Uterus (tissue), 4 donors: ENCODE results near the gene TXK. TPM values are rescaled to one million over a fixed set of nuclear protein-coding genes. Genes with fewer than 3 reads are reported as not detected.

Source experiments
- DNase-seq, 2 donors: peaks; one replicate each; pipeline ENCODE4 v3.0.0-alpha.2; 2019 to 2020
- H3K27ac ChIP-seq, 2 donors: fragments of 200-600 bp; sonication (generic); 1 replicate in 1 of 2; 2 replicates in 1 of 2; pipeline ENCODE4 v1.5.1; 2016 to 2018
- H3K27me3 ChIP-seq, 2 donors: fragments of 200-600 bp; sonication (generic); one replicate each; pipeline ENCODE4 v1.5.1; 2018 to 2019; ENCODE audit warnings: control low read depth in 1 of 2
- H3K36me3 ChIP-seq, 2 donors: fragments of 200-600 bp; sonication (generic); one replicate each; pipeline ENCODE4 v1.5.1; 2019; ENCODE audit warnings: control low read depth in 1 of 2
- H3K4me1 ChIP-seq, 2 donors: fragments of 200-600 bp; sonication (generic); one replicate each; pipeline ENCODE4 v1.5.1; 2018 to 2019; ENCODE audit warnings: control low read depth in 1 of 2
- H3K4me3 ChIP-seq, 2 donors: fragments of 200-600 bp; sonication (generic); 1 replicate in 1 of 2; 2 replicates in 1 of 2; pipeline ENCODE4 v1.5.1; 2018 to 2019; ENCODE audit warnings: mild to moderate bottlenecking in 1 of 2
- H3K9me3 ChIP-seq, 2 donors: fragments of 200-600 bp; sonication (generic); one replicate each; pipeline ENCODE4 v1.5.1; 2019; ENCODE audit warnings: control low read depth in 1 of 2
- POLR2A ChIP-seq, 2 donors: fragments of 450-650 bp; IDR thresholded peaks; one replicate each; pipeline ENCODE4 v1.6.1; 2016; ENCODE audit warnings: antibody characterized with exemption in 2 of 2, mild to moderate bottlenecking in 1 of 2, moderate library complexity in 1 of 2
- intact Hi-C: fragments of 100-400 bp; cut with DNase I; formaldehyde crosslinking; loops from one replicate; pipeline ENCODE4 v1.15.1; 2023; ENCODE audit warnings: low total_unique reads
- total RNA-seq, 4 donors: library from RNA; depleted of rRNA in 3 of 4; stranded (reverse); fragments of >200 nt in 3 of 4; gene quantifications; one replicate each; pipeline versions ENCODE4 v1.1.0 to v1.2.4, GENCODE V29; 2014 to 2023
- TF ChIP-seq, protein P1 (sequence below), 4 experiments: fragments of 200-600 bp in 2 of 4; fragments of 450-650 bp in 2 of 4; sonication (generic) in 2 of 4; IDR thresholded peaks; one replicate each; pipeline ENCODE4 v1.5.1; 2016 to 2019; ENCODE audit warnings: antibody characterized with exemption in 4 of 4, mild to moderate bottlenecking in 2 of 4, moderate library complexity in 1 of 4
- donor health status: DM: yes; HTN: yes; CAD: no.

TXK gene
- total RNA-seq, 4 donors from 2014 or later, result 1.3 to 6.4 (median 3.1) TPM; not detected in 1

DNA sequence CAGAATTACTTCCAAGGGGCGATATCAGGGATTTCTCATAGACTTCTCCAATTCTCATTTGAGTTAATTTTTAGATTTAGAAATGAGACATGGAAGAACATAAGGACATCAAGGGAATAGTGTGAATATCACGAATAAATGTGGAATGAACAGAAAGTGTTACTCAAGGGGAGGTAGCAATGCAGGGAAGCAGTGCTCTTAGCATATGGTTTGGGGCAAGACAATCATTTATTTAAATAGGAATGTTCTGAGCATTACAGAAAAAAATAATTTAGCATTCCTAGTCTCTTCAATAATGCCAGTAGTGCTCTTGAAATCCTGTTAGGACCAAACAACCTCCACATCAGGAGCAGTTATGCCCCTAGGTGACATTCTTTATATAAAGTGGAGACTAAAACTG lies 55.6 kb downstream of the TXK start:
- no peak for TF ChIP-seq POLR2A (IDR thresholded peaks at IDR 0.05)
- TF ChIP-seq, protein P1, sequence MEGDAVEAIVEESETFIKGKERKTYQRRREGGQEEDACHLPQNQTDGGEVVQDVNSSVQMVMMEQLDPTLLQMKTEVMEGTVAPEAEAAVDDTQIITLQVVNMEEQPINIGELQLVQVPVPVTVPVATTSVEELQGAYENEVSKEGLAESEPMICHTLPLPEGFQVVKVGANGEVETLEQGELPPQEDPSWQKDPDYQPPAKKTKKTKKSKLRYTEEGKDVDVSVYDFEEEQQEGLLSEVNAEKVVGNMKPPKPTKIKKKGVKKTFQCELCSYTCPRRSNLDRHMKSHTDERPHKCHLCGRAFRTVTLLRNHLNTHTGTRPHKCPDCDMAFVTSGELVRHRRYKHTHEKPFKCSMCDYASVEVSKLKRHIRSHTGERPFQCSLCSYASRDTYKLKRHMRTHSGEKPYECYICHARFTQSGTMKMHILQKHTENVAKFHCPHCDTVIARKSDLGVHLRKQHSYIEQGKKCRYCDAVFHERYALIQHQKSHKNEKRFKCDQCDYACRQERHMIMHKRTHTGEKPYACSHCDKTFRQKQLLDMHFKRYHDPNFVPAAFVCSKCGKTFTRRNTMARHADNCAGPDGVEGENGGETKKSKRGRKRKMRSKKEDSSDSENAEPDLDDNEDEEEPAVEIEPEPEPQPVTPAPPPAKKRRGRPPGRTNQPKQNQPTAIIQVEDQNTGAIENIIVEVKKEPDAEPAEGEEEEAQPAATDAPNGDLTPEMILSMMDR (IDR thresholded peaks at IDR 0.05), result no peak
- H3K36me3 ChIP-seq, result no peaks in the 10 kb centered on the region
- intact Hi-C loops, result no loop called here
- no peaks in the 10 kb centered on the region for H3K4me1 ChIP-seq
- H3K27ac ChIP-seq, result no peak overlapping the region
- no peaks in the 10 kb centered on the region for H3K9me3 ChIP-seq
- H3K4me3 ChIP-seq, result no peak overlapping the region
- H3K27me3 ChIP-seq, result no peaks in the 10 kb centered on the region
- no peak for DNase-seq

DNA sequence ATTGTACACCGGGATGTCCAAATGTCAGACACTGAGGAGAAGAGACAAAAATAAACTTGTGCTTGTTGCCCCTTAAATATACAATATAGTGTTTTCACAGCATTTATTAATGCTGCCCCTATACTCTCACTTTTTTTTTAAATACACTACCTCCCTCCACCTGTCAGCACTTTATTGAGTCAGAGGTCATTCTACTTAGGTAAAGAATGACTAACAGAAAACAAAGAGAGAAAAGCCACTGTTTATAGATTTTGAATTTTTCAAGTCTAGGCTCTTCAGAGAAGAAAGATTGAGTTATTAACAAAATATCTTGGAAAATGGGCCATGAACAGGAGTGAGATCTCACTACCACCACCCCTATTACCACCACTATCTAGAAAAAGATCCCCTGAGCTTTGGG lies 59.4 kb downstream of the TXK start:
- no peak for TF ChIP-seq POLR2A (IDR thresholded peaks at IDR 0.05)
- TF ChIP-seq, protein P1 (IDR thresholded peaks at IDR 0.05), result no peak
- Histone ChIP-seq H3K27ac (no peak overlapping the region), H3K27me3 (no peaks in the 10 kb centered on the region), H3K36me3 (no peaks in the 10 kb centered on the region), H3K4me1 (no peaks in the 10 kb centered on the region), H3K4me3 (no peak overlapping the region), H3K9me3 (no peaks in the 10 kb centered on the region)
- DNase-seq, result no peak
- intact Hi-C loops, result no loop called here

DNA sequence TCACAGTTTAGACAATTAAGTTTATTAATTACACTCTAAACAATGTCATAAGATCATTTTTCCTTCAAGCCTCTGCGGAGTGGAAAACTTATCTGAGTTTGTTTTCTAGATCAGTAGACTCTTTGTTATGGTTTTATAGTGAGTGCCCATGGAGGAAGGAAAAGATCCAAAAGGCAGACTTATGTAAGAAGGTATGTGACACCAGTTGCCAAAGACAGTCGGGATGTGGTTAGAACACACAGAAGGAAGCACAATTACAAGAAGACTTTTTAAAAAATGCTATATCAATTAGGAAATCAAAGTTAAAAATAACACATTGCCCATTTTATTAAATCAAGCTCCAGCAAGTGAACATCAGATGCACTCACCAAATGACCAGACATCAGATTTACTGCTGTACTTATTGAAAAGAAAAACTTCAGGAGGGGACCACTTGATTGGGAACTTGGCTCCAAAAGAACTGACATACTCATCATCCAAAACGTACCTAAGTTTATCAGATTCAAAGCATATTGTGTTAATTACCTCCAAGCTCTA lies 60.4 kb downstream of the TXK start:
- Histone ChIP-seq H3K9me3 (no peaks in the 10 kb centered on the region), H3K4me3 (no peak overlapping the region), H3K27me3 (no peaks in the 10 kb centered on the region), H3K36me3 (no peaks in the 10 kb centered on the region), H3K4me1 (no peaks in the 10 kb centered on the region), H3K27ac (no peak overlapping the region)
- TF ChIP-seq, protein P1 (IDR thresholded peaks at IDR 0.05), result no peak
- TF ChIP-seq POLR2A (IDR thresholded peaks at IDR 0.05), result no peak
- DNase-seq, result no peak
- intact Hi-C loops, result no loop called here

DNA sequence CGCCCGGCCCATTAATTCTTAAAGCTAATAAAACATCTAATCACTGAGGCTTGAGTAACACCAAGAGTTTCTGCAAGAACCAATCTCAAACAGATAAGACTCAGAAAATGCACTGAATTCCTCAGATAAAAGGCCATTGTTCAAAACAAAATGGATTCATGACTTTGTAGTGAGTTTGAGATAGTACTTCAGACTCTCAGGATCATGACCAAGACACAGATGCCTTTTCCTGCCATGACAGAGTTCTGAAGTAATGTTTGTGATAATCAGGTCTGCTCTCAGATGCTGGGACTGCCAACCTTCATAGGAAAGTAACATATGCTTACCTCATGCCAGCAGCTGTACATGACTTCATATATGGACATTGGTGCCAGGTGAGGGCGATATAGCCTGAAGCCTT lies 62.9 kb downstream of the TXK start:
- TF ChIP-seq, protein P1 (IDR thresholded peaks at IDR 0.05), result no peak
- no peak for TF ChIP-seq POLR2A (IDR thresholded peaks at IDR 0.05)
- no peaks in the 10 kb centered on the region for H3K4me1 ChIP-seq

DNA sequence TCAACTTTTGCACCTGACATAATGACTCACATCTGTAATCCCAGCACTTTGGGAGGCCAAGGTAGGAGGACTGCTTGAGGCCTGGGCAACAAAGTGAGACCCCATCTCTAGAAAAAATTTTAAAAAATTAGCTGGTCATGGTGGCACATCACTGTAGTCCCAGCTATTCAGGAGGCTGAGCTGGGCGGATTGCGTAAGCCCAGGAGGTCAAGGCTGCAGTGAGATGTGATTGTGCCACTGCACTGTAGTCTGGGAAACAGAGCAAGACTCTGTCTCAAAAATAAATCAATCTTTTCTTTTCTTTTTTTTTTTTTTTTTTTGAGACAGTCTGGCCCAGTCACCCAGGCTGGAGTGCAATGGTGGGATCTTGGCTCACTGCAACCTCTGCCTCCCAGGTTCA lies 65.0 kb downstream of the TXK start:
- TF ChIP-seq, protein P1 (IDR thresholded peaks at IDR 0.05), result no peak
- no peak for TF ChIP-seq POLR2A (IDR thresholded peaks at IDR 0.05)
- Histone ChIP-seq H3K36me3 (no peaks in the 10 kb centered on the region), H3K9me3 (no peaks in the 10 kb centered on the region), H3K4me1 (no peaks in the 10 kb centered on the region), H3K27ac (no peak overlapping the region), H3K27me3 (no peaks in the 10 kb centered on the region), H3K4me3 (no peak overlapping the region)
- intact Hi-C loops, result no loop called here
- no peak for DNase-seq

More for the DNA sequence above, 62.9 kb downstream of the TXK start:
- DNase-seq, result no peak
- no peaks in the 10 kb centered on the region for H3K36me3 ChIP-seq
- H3K27ac ChIP-seq, result no peak overlapping the region
- H3K9me3 ChIP-seq, result no peaks in the 10 kb centered on the region
- no peak overlapping the region for H3K4me3 ChIP-seq
- intact Hi-C loops, result no loop called here
- H3K27me3 ChIP-seq, result no peaks in the 10 kb centered on the region
